SU-DHL-6 (cell line): ENCODE results near the gene VCX2.
"Not testable (repeated sequence)": the region's sequence is repeated elsewhere in the genome, so short reads cannot be mapped to it uniquely, and the experiment has no call there.

ENCODE experiments used
- H2AFZ ChIP-seq: fragments of 200-600 bp; sonication (generic); 2 replicates; pipeline ENCODE4 v1.6.1; 2014; ENCODE audit warnings: low read depth, mild to moderate bottlenecking, moderate library complexity, mixed read lengths, antibody characterized with exemption, low read length; ENCODE audit not compliant: severe bottlenecking
- H3F3A ChIP-seq: fragments of 200-600 bp; shearing (Covaris generic); 2 replicates; pipeline ENCODE4 v1.6.0; 2016; ENCODE audit warnings: antibody characterized with exemption, mild to moderate bottlenecking; ENCODE audit not compliant: insufficient read depth
- H3K27ac ChIP-seq: fragments of 200-600 bp; sonication (generic); 2 replicates; pipeline ENCODE4 v1.5.1; 2016; ENCODE audit warnings: low read depth, mild to moderate bottlenecking, low read length, moderate library complexity, mixed read lengths
- H3K27me3 ChIP-seq: fragments of 200-600 bp; sonication (generic), shearing (Covaris generic); 2 replicates; pipeline ENCODE4 v1.6.0; 2014; ENCODE audit warnings: mild to moderate bottlenecking, low read length
- H3K36me3 ChIP-seq: fragments of 200-600 bp; sonication (generic); 2 replicates; pipeline ENCODE4 v1.6.1; 2014; ENCODE audit warnings: mild to moderate bottlenecking, low read length, mixed read lengths
- H3K4me2 ChIP-seq: fragments of 300-600, 200-600 bp; shearing (Covaris generic), sonication (generic); 2 replicates; pipeline ENCODE4 v1.6.0; 2014; ENCODE audit warnings: low read length, low read depth, mild to moderate bottlenecking; ENCODE audit not compliant: poor library complexity, severe bottlenecking
- H3K4me3 ChIP-seq: fragments of 200-600 bp; sonication (generic); 2 replicates; pipeline ENCODE4 v1.5.1; 2014; ENCODE audit warnings: antibody characterized with exemption, low read length, mild to moderate bottlenecking, mixed read lengths; ENCODE audit not compliant: insufficient read depth, poor library complexity, severe bottlenecking
- H3K79me2 ChIP-seq: fragments of 200-600 bp; sonication (generic); 2 replicates; pipeline ENCODE4 v1.6.1; 2014; ENCODE audit warnings: mild to moderate bottlenecking, low read length, moderate library complexity; ENCODE audit not compliant: insufficient read depth
- H3K9ac ChIP-seq: fragments of 200-600 bp; sonication (generic); 2 replicates; pipeline ENCODE4 v1.7.0; 2014; ENCODE audit warnings: mild to moderate bottlenecking, low read length
- H3K9me2 ChIP-seq: fragments of 200-600 bp; sonication (generic); replicated peaks from 2 replicates; pipeline ENCODE4 v1.6.1; 2014; ENCODE audit warnings: low read length; ENCODE audit not compliant: insufficient read depth
- H3K9me3 ChIP-seq: fragments of 200-600 bp; sonication (generic); 2 replicates; pipeline ENCODE4 v1.6.1; 2014; ENCODE audit warnings: low read length, mixed read lengths; ENCODE audit not compliant: insufficient read depth
- H4K20me1 ChIP-seq: fragments of 200-600 bp; sonication (generic); 2 replicates; pipeline ENCODE4 v1.6.1; 2014; ENCODE audit warnings: low read depth, mild to moderate bottlenecking, antibody characterized with exemption, low read length, moderate library complexity, mixed read lengths
- CTCF ChIP-seq: fragments of 200-600 bp; sonication (generic); IDR thresholded peaks from one replicate; pipeline ENCODE4 v1.5.1; 2017; ENCODE audit warnings: antibody characterized with exemption, mild to moderate bottlenecking, low read length, moderate library complexity; ENCODE audit not compliant: insufficient read depth, poor library complexity, severe bottlenecking
- EZH2phosphoT487 ChIP-seq: fragments of 200-600 bp; sonication (generic), shearing (Covaris generic); conservative IDR thresholded peaks from 2 replicates; pipeline ENCODE4 v1.6.1; 2018; ENCODE audit warnings: mild to moderate bottlenecking, antibody characterized with exemption, low read length, moderate library complexity, mixed read lengths

VCX2 gene

GRCh38 chrX:8171169-8171568 lies at the start of gene VCX2:
Gene VCX2 (minus strand): TSS chrX:8171267. CDS start chrX:8170643, 624 bp downstream.
- H3K79me2 ChIP-seq, H3K27ac ChIP-seq, H3K36me3 ChIP-seq, H3K9me3 ChIP-seq, H3K9ac ChIP-seq, H3K4me2 ChIP-seq, H4K20me1 ChIP-seq, H3K27me3 ChIP-seq, H3K4me3 ChIP-seq, H3F3A ChIP-seq, H2AFZ ChIP-seq, H3K9me2 ChIP-seq: not testable (repeated sequence)

GRCh38 chrX:8204943-8205342 lies 33.9 kb upstream of the VCX2 start:
- H3K9ac ChIP-seq = no peak overlapping the region
- H3K27ac ChIP-seq = no peak overlapping the region
- H3F3A ChIP-seq = no peaks in the 10 kb centered on the region
- no peak overlapping the region for H3K4me3 ChIP-seq
- H3K79me2 ChIP-seq = no peaks in the 10 kb centered on the region
- H3K27me3 ChIP-seq = no peaks in the 10 kb centered on the region
- no peaks in the 10 kb centered on the region for H4K20me1 ChIP-seq
- TF ChIP-seq CTCF = no peak
- TF ChIP-seq EZH2phosphoT487 = no peak
- H2AFZ ChIP-seq = no peak overlapping the region
- no peaks in the 10 kb centered on the region for H3K9me2 ChIP-seq
- no peak overlapping the region for H3K4me2 ChIP-seq
- no peaks in the 10 kb centered on the region for H3K36me3 ChIP-seq
- no peaks in the 10 kb centered on the region for H3K9me3 ChIP-seq

GRCh38 chrX:8204169-8204935 lies 33.3 kb upstream of the VCX2 start:
- Histone ChIP-seq H3K79me2 (no peaks in the 10 kb centered on the region), H4K20me1 (no peaks in the 10 kb centered on the region), H3K4me3 (no peak overlapping the region), H3K9me3 (no peaks in the 10 kb centered on the region), H3K36me3 (no peaks in the 10 kb centered on the region), H3K27me3 (no peaks in the 10 kb centered on the region), H3K9me2 (no peaks in the 10 kb centered on the region), H3K27ac (no peak overlapping the region), H3K9ac (no peak overlapping the region), H2AFZ (no peak overlapping the region), H3F3A (no peaks in the 10 kb centered on the region), H3K4me2 (no peak overlapping the region)
- TF ChIP-seq EZH2phosphoT487 (no peak), CTCF (no peak)

GRCh38 chrX:8201896-8202331 lies 30.8 kb upstream of the VCX2 start:
- Histone ChIP-seq H3K27me3 (no peaks in the 10 kb centered on the region), H3K9me2 (no peaks in the 10 kb centered on the region), H2AFZ (no peak overlapping the region), H3K79me2 (no peaks in the 10 kb centered on the region), H3F3A (no peaks in the 10 kb centered on the region), H3K4me3 (no peak overlapping the region), H3K36me3 (no peaks in the 10 kb centered on the region), H3K9me3 (no peaks in the 10 kb centered on the region), H3K4me2 (no peak overlapping the region), H4K20me1 (no peaks in the 10 kb centered on the region), H3K27ac (no peak overlapping the region), H3K9ac (no peak overlapping the region)
- TF ChIP-seq CTCF = no peak
- no peak for TF ChIP-seq EZH2phosphoT487
